Activated T-cell treated with anti-CD3 and anti-CD28 coated beads, Interleukin-2, amount 50 U/mL, for 24 hours (primary cell): ENCODE results near the gene GSTM5.

Experiments
- DNase-seq: peaks from one replicate; pipeline ENCODE4 v3.0.0-alpha.2; 2020
- H3K27ac Mint-ChIP-seq: 2 replicates; pipeline ENCODE4 v1.8.0; 2020; ENCODE audit warnings: mild to moderate bottlenecking, mixed read lengths
- H3K27me3 Mint-ChIP-seq: 2 replicates; pipeline ENCODE4 v1.8.0; 2020; ENCODE audit warnings: mixed read lengths
- H3K36me3 Mint-ChIP-seq: 2 replicates; pipeline ENCODE4 v1.8.0; 2020; ENCODE audit warnings: low read depth, mixed read lengths
- H3K4me1 Mint-ChIP-seq: 2 replicates; pipeline ENCODE4 v1.8.0; 2020; ENCODE audit warnings: low read depth, mixed read lengths
- H3K4me3 Mint-ChIP-seq: 2 replicates; pipeline ENCODE4 v1.8.0; 2020; ENCODE audit warnings: mild to moderate bottlenecking, moderate library complexity, mixed read lengths
- H3K9me3 Mint-ChIP-seq: 2 replicates; pipeline ENCODE4 v1.8.0; 2020; ENCODE audit warnings: mixed read lengths

The GSTM5 gene

GRCh38 chr1:109714661-109715372, 2.8 kb downstream of the GSTM5 start:
- no peak for DNase-seq
- Mint-ChIP-seq H3K36me3 (no peaks in the 10 kb centered on the region), H3K27me3 (peaks cover 16% of the 10 kb centered on the region), H3K4me3 (no peak overlapping the region), H3K4me1 (peaks cover 7% of the 10 kb centered on the region), H3K27ac (no peak overlapping the region), H3K9me3 (no peaks in the 10 kb centered on the region)

- Mint-ChIP-seq H3K36me3 (no peaks in the 10 kb centered on the region), H3K4me3 (no peak overlapping the region), H3K9me3 (no peaks in the 10 kb centered on the region), H3K27me3 (peaks cover 16% of the 10 kb centered on the region), H3K4me1 (peaks cover 7% of the 10 kb centered on the region), H3K27ac (no peak overlapping the region)
- DNase-seq = no peak
These were observed 4.1 kb downstream of the GSTM5 start for GRCh38 chr1:109716121-109716520.

- H3K4me1 Mint-ChIP-seq = peaks cover 7% of the 10 kb centered on the region
- no peak for DNase-seq
- peaks cover 16% of the 10 kb centered on the region for H3K27me3 Mint-ChIP-seq
These were observed 4.6 kb downstream of the GSTM5 start for GRCh38 chr1:109716570-109717090.

GRCh38 chr1:109717729-109718128, 5.7 kb downstream of the GSTM5 start:
- DNase-seq = no peak
- Mint-ChIP-seq H3K4me3 (no peak overlapping the region), H3K36me3 (no peaks in the 10 kb centered on the region), H3K27me3 (peaks cover 12% of the 10 kb centered on the region), H3K27ac (no peak overlapping the region), H3K4me1 (peaks cover 7% of the 10 kb centered on the region), H3K9me3 (no peaks in the 10 kb centered on the region)

More at GRCh38 chr1:109716570-109717090, 4.6 kb downstream of the GSTM5 start:
- H3K4me3 Mint-ChIP-seq = no peak overlapping the region
- H3K36me3 Mint-ChIP-seq = no peaks in the 10 kb centered on the region
- H3K27ac Mint-ChIP-seq = no peak overlapping the region
- H3K9me3 Mint-ChIP-seq = no peaks in the 10 kb centered on the region

GRCh38 chr1:109718495-109718894, 6.4 kb downstream of the GSTM5 start:
- Mint-ChIP-seq H3K4me1 (peaks cover 7% of the 10 kb centered on the region), H3K27me3 (peaks cover 9% of the 10 kb centered on the region), H3K4me3 (no peak overlapping the region), H3K36me3 (no peaks in the 10 kb centered on the region), H3K9me3 (no peaks in the 10 kb centered on the region), H3K27ac (no peak overlapping the region)
- no peak for DNase-seq

GRCh38 chr1:109719337-109719837, 7.3 kb downstream of the GSTM5 start:
- Mint-ChIP-seq H3K27ac (no peak overlapping the region), H3K4me3 (no peak overlapping the region), H3K4me1 (peaks cover 7% of the 10 kb centered on the region), H3K36me3 (no peaks in the 10 kb centered on the region), H3K27me3 (peaks cover 2% of the 10 kb centered on the region), H3K9me3 (no peaks in the 10 kb centered on the region)
- no peak for DNase-seq

- no peaks in the 10 kb centered on the region for H3K27me3 Mint-ChIP-seq
- H3K4me1 Mint-ChIP-seq = peaks cover 7% of the 10 kb centered on the region
- no peak for DNase-seq
- no peaks in the 10 kb centered on the region for H3K36me3 Mint-ChIP-seq
- no peak overlapping the region for H3K4me3 Mint-ChIP-seq
- H3K9me3 Mint-ChIP-seq = no peaks in the 10 kb centered on the region
- no peak overlapping the region for H3K27ac Mint-ChIP-seq
These were observed 9.0 kb downstream of the GSTM5 start for GRCh38 chr1:109721042-109721441.

GRCh38 chr1:109721971-109722370, 9.9 kb downstream of the GSTM5 start:
- no peaks in the 10 kb centered on the region for H3K36me3 Mint-ChIP-seq
- peaks cover 7% of the 10 kb centered on the region for H3K4me1 Mint-ChIP-seq
- no peaks in the 10 kb centered on the region for H3K9me3 Mint-ChIP-seq
- no peak overlapping the region for H3K27ac Mint-ChIP-seq
- H3K27me3 Mint-ChIP-seq = no peaks in the 10 kb centered on the region
- no peak for DNase-seq
- no peak overlapping the region for H3K4me3 Mint-ChIP-seq

- Mint-ChIP-seq H3K4me1 (peaks cover 7% of the 10 kb centered on the region), H3K27me3 (no peaks in the 10 kb centered on the region), H3K27ac (no peak overlapping the region), H3K4me3 (no peak overlapping the region), H3K36me3 (no peaks in the 10 kb centered on the region), H3K9me3 (no peaks in the 10 kb centered on the region)
- no peak for DNase-seq
These were observed 11.0 kb downstream of the GSTM5 start for GRCh38 chr1:109722908-109723691.

- no peaks in the 10 kb centered on the region for H3K36me3 Mint-ChIP-seq
- no peak for DNase-seq
- H3K27ac Mint-ChIP-seq = no peak overlapping the region
- H3K4me1 Mint-ChIP-seq = no peaks in the 10 kb centered on the region
- no peaks in the 10 kb centered on the region for H3K27me3 Mint-ChIP-seq
- no peaks in the 10 kb centered on the region for H3K9me3 Mint-ChIP-seq
- no peak overlapping the region for H3K4me3 Mint-ChIP-seq
These were observed 12.9 kb downstream of the GSTM5 start for GRCh38 chr1:109724933-109725332.

GRCh38 chr1:109725510-109725909, 13.5 kb downstream of the GSTM5 start:
- H3K9me3 Mint-ChIP-seq = no peaks in the 10 kb centered on the region
- DNase-seq = no peak
- no peaks in the 10 kb centered on the region for H3K4me1 Mint-ChIP-seq
- H3K4me3 Mint-ChIP-seq = no peak overlapping the region
- H3K27me3 Mint-ChIP-seq = no peaks in the 10 kb centered on the region
- no peak overlapping the region for H3K27ac Mint-ChIP-seq
- H3K36me3 Mint-ChIP-seq = no peaks in the 10 kb centered on the region

- DNase-seq = no peak
- H3K4me1 Mint-ChIP-seq = no peaks in the 10 kb centered on the region
- no peaks in the 10 kb centered on the region for H3K36me3 Mint-ChIP-seq
- no peaks in the 10 kb centered on the region for H3K9me3 Mint-ChIP-seq
- H3K27me3 Mint-ChIP-seq = no peaks in the 10 kb centered on the region
- H3K27ac Mint-ChIP-seq = no peak overlapping the region
- no peak overlapping the region for H3K4me3 Mint-ChIP-seq
These were observed 14.0 kb downstream of the GSTM5 start for GRCh38 chr1:109726007-109726406.

- H3K4me3 Mint-ChIP-seq = no peak overlapping the region
- H3K36me3 Mint-ChIP-seq = no peaks in the 10 kb centered on the region
- H3K4me1 Mint-ChIP-seq = no peaks in the 10 kb centered on the region
- no peaks in the 10 kb centered on the region for H3K9me3 Mint-ChIP-seq
- H3K27me3 Mint-ChIP-seq = no peaks in the 10 kb centered on the region
- no peak overlapping the region for H3K27ac Mint-ChIP-seq
- no peak for DNase-seq
These were observed 14.8 kb downstream of the GSTM5 start for GRCh38 chr1:109726728-109727373.

- no peaks in the 10 kb centered on the region for H3K9me3 Mint-ChIP-seq
- H3K4me3 Mint-ChIP-seq = no peak overlapping the region
- no peak overlapping the region for H3K27ac Mint-ChIP-seq
- DNase-seq = no peak
- no peaks in the 10 kb centered on the region for H3K36me3 Mint-ChIP-seq
- no peaks in the 10 kb centered on the region for H3K4me1 Mint-ChIP-seq
- H3K27me3 Mint-ChIP-seq = no peaks in the 10 kb centered on the region
These were observed 16.8 kb downstream of the GSTM5 start for GRCh38 chr1:109728870-109729269.
